A673 (cell line): ENCODE results near the gene KIF23.

Source experiments
- EZH2 ChIP-seq: fragments of 200-600 bp; sonication (generic); IDR thresholded peaks from 2 replicates; pipeline ENCODE4 v1.6.1; 2017; ENCODE audit warnings: borderline replicate concordance, low read depth, mild to moderate bottlenecking, mixed read lengths, antibody characterized with exemption, low read length; ENCODE audit not compliant: poor library complexity, severe bottlenecking
- TF ChIP-seq, protein P1 (sequence below): fragments of 300-800, 200-600 bp; sonication (generic); conservative IDR thresholded peaks from 2 replicates; pipeline ENCODE4 v1.5.1; 2017; ENCODE audit warnings: low read depth, mild to moderate bottlenecking, antibody characterized with exemption, low read length, moderate library complexity, mixed read lengths

DNA sequence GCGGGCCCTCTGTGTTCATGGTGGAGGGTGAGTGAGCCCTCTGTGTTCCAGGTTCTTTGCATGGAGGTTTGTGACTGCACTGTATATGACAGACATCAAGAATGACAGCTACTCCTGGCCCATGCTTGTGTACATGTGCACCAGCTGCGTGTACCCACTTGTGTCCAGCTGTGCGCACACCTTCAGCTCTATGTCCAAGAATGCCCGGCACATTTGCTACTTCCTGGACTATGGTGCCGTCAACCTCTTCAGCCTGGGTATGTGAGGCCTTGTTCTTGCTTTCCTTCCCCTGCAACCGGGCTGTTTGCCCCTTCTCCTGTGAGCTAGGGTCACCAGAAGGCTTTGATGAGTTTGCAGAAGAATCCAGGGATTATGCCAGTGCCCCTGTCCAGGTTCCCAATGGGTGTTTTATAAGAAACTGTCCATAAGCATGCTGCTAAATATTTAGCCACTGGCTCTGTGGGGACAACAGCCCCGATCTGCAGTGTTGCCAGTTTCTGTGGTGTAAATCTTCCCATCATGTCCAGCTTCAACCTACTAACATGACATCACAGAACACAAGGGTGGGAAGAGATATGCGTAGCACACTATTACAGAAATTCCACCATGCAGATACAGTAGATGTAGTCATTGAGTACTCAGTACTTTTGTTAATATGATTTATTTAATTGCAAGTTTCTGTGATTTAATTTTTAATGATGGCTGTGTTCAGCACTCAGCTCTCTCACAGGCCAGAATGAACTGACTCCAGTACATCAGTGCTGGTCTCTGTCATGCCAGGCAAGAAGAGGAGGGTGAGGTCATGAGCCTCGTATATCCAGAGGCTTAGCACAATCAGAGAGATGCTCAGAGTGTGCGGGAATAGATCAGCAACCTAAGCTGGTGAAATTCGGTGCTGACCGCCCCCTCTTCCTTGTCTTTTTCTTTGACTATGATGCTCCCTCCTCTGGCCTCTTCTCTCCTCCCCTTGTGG lies 29.2 kb upstream of the KIF23 start:
- TF ChIP-seq, protein P1, sequence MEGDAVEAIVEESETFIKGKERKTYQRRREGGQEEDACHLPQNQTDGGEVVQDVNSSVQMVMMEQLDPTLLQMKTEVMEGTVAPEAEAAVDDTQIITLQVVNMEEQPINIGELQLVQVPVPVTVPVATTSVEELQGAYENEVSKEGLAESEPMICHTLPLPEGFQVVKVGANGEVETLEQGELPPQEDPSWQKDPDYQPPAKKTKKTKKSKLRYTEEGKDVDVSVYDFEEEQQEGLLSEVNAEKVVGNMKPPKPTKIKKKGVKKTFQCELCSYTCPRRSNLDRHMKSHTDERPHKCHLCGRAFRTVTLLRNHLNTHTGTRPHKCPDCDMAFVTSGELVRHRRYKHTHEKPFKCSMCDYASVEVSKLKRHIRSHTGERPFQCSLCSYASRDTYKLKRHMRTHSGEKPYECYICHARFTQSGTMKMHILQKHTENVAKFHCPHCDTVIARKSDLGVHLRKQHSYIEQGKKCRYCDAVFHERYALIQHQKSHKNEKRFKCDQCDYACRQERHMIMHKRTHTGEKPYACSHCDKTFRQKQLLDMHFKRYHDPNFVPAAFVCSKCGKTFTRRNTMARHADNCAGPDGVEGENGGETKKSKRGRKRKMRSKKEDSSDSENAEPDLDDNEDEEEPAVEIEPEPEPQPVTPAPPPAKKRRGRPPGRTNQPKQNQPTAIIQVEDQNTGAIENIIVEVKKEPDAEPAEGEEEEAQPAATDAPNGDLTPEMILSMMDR, result no peak
- no peak for TF ChIP-seq EZH2
